Hepatocyte (in vitro differentiated cells): ENCODE measurements around the gene RGS5. TPM values are rescaled to one million over a fixed set of nuclear protein-coding genes. Genes with fewer than 3 reads are reported as not detected.

Experiments used
- DNase-seq: peaks from one replicate; pipeline ENCODE4 v3.0.0-alpha.2; 2016; ENCODE audit warnings: low spot score
- H2AFZ ChIP-seq: fragments of 200-600 bp; sonication (generic); 2 replicates; pipeline ENCODE4 v1.6.0; 2016; ENCODE audit warnings: antibody characterized with exemption, mild to moderate bottlenecking
- H3K27ac ChIP-seq: fragments of 200-600 bp; sonication (generic); 2 replicates; pipeline ENCODE4 v1.5.1; 2016; ENCODE audit warnings: mild to moderate bottlenecking
- H3K27me3 ChIP-seq: fragments of 200-600 bp; sonication (generic); 2 replicates; pipeline ENCODE4 v1.6.1; 2016
- H3K36me3 ChIP-seq: fragments of 200-600 bp; sonication (generic); replicated peaks from 2 replicates; pipeline ENCODE4 v1.5.1; 2016; ENCODE audit warnings: low read depth; ENCODE audit not compliant: insufficient read depth
- H3K4me1 ChIP-seq: fragments of 200-600 bp; sonication (generic); 2 replicates; pipeline ENCODE4 v1.5.1; 2016; ENCODE audit warnings: mild to moderate bottlenecking, moderate library complexity; ENCODE audit not compliant: insufficient read depth
- H3K4me2 ChIP-seq: fragments of 200-600 bp; sonication (generic); 2 replicates; pipeline ENCODE4 v1.6.0; 2016
- H3K4me3 ChIP-seq: fragments of 200-600 bp; sonication (generic); 2 replicates; pipeline ENCODE4 v1.5.1; 2016; ENCODE audit warnings: mild to moderate bottlenecking
- H3K79me2 ChIP-seq: fragments of 200-600 bp; sonication (generic); 2 replicates; pipeline ENCODE4 v1.6.0; 2017; ENCODE audit warnings: mild to moderate bottlenecking
- H3K9me2 ChIP-seq: fragments of 200-600 bp; sonication (generic); replicated peaks from 2 replicates; pipeline ENCODE4 v1.6.0; 2017; ENCODE audit warnings: mild to moderate bottlenecking; ENCODE audit not compliant: insufficient read depth
- H3K9me3 ChIP-seq: fragments of 200-600 bp; sonication (generic); 2 replicates; pipeline ENCODE4 v1.5.1; 2016; ENCODE audit warnings: low read depth, mild to moderate bottlenecking
- H4K20me1 ChIP-seq: fragments of 200-600 bp; sonication (generic); 2 replicates; pipeline ENCODE4 v1.6.0; 2016; ENCODE audit warnings: mild to moderate bottlenecking; ENCODE audit not compliant: insufficient read depth, poor library complexity, severe bottlenecking
- EZH2 ChIP-seq: fragments of 200-600 bp; sonication (generic); IDR thresholded peaks from 2 replicates; pipeline ENCODE4 v1.6.1; 2016; ENCODE audit warnings: antibody characterized with exemption, mild to moderate bottlenecking, borderline replicate concordance
- EZH2phosphoT487 ChIP-seq: fragments of 200-600 bp; sonication (generic); IDR thresholded peaks from one replicate; pipeline ENCODE4 v1.6.1; 2018; ENCODE audit warnings: antibody characterized with exemption, mild to moderate bottlenecking, low read depth, moderate library complexity; ENCODE audit not compliant: unreplicated experiment, severe bottlenecking
- WGBS: methylation state at CpG from one replicate; pipeline ENCODE4 v1.1.6; 2016; ENCODE audit warnings: low lambda C conversion rate; ENCODE audit errors: missing lambda C conversion rate; 5-methylcytosine and 5-hydroxymethylcytosine counted together
- polyA plus RNA-seq: library from polyadenylated mRNA; unstranded; fragments of >200 nt; fragmentation: Nextera tagmentation; extraction: Ambion mirVana; gene quantifications from 2 replicates; pipeline ENCODE4 v1.2.1, GENCODE V29; 2016
- total RNA-seq: library from RNA; depleted of rRNA; stranded (reverse); fragments of >200 nt; gene quantifications from 2 replicates; pipeline ENCODE4 v1.2.3, GENCODE V29; 2014
- TF ChIP-seq, protein P1 (sequence below): fragments of 200-600 bp; sonication (generic); IDR thresholded peaks from 2 replicates; pipeline ENCODE4 v1.5.1; 2016; ENCODE audit warnings: antibody characterized with exemption, mild to moderate bottlenecking; ENCODE audit not compliant: poor library complexity

Gene RGS5
- total and polyA plus RNA-seq, 2 experiments from 2014 or later, result 4.4 to 5.0 TPM

DNA sequence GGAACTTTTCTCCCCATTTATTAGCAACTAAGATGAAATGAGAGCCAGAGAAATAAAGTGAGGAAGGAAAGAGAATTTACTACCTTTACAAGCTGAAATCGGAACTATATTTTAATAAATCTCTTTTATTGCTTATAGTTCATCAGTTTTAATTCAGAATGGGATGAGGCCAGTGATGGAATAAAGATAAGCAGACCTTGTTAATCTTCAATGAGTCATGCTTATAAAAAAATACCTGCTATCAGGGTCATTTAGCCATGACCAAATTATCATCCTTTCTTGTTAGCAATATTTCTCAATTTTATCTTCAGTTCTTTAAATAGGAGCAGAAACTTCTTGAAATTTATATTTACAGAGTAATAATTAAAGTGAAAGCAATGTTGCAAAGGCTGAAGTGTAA, 107.5 kb downstream of the RGS5 start:
- H3K79me2 ChIP-seq, result no peaks in the 10 kb centered on the region
- H3K4me1 ChIP-seq, result no peaks in the 10 kb centered on the region
- H2AFZ ChIP-seq, result no peak overlapping the region
- no peak overlapping the region for H3K4me3 ChIP-seq
- H4K20me1 ChIP-seq, result no peaks in the 10 kb centered on the region
- no peak overlapping the region for H3K4me2 ChIP-seq
- WGBS, result 74% methylated on average over 1 of the region's 1 CpG
- no peaks in the 10 kb centered on the region for H3K9me2 ChIP-seq
- TF ChIP-seq EZH2phosphoT487 (no peak), EZH2 (no peak)
- TF ChIP-seq, protein P1, sequence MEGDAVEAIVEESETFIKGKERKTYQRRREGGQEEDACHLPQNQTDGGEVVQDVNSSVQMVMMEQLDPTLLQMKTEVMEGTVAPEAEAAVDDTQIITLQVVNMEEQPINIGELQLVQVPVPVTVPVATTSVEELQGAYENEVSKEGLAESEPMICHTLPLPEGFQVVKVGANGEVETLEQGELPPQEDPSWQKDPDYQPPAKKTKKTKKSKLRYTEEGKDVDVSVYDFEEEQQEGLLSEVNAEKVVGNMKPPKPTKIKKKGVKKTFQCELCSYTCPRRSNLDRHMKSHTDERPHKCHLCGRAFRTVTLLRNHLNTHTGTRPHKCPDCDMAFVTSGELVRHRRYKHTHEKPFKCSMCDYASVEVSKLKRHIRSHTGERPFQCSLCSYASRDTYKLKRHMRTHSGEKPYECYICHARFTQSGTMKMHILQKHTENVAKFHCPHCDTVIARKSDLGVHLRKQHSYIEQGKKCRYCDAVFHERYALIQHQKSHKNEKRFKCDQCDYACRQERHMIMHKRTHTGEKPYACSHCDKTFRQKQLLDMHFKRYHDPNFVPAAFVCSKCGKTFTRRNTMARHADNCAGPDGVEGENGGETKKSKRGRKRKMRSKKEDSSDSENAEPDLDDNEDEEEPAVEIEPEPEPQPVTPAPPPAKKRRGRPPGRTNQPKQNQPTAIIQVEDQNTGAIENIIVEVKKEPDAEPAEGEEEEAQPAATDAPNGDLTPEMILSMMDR, result no peak
- H3K36me3 ChIP-seq, result no peaks in the 10 kb centered on the region
- no peak overlapping the region for H3K27ac ChIP-seq
- no peak for DNase-seq
- H3K9me3 ChIP-seq, result no peaks in the 10 kb centered on the region
- no peaks in the 10 kb centered on the region for H3K27me3 ChIP-seq

DNA sequence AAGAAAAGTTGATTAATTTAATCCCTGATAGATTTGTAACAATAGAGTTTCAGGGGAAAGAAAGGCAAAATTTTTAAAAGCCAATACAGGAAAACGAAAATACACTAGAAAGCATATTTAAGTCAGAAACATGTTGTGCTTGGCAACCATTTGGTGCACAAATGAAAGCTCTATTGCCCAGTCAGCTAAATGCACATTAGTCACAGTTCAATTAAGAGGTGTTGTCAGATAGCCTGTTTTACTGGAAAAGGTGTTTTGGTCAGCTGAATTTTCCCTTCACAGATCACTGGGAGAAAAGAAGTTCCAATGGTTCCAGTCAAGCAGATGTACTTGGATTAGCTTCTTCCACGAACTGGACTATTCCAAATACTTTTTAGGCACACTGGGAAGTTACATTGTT, 108.1 kb downstream of the RGS5 start:
- Histone ChIP-seq H3K79me2 (no peaks in the 10 kb centered on the region), H3K27me3 (no peaks in the 10 kb centered on the region), H3K9me2 (no peaks in the 10 kb centered on the region), H3K4me2 (no peak overlapping the region), H3K36me3 (no peaks in the 10 kb centered on the region), H3K4me3 (no peak overlapping the region), H2AFZ (no peak overlapping the region), H3K27ac (no peak overlapping the region), H3K9me3 (no peaks in the 10 kb centered on the region), H4K20me1 (no peaks in the 10 kb centered on the region), H3K4me1 (no peaks in the 10 kb centered on the region)
- WGBS, result 78% methylated on average over 2 of the region's 2 CpGs
- DNase-seq, result no peak
- TF ChIP-seq, protein P1, result no peak
- TF ChIP-seq EZH2 (no peak), EZH2phosphoT487 (no peak)

DNA sequence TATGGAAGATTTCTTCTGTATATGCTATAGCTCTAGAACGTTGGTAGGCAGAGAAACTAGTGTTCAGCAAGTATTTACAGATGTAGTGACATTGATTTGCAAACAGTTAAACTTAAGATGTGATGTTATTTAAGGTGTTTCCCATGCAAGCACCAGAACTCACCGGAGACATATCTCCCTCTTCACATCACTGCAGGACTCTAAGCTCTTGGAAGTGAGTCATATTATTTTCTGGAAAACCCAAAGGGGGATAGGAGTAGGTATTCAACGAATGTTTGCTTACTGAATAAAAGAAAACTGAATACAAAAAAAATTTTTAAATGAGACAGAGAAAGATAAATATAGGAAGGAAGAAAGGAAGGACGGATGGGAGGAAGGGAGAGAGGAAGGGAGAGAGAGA, 108.5 kb downstream of the RGS5 start:
- WGBS, result 78% methylated on average over 4 of the region's 4 CpGs
- Histone ChIP-seq H3K79me2 (no peaks in the 10 kb centered on the region), H3K9me2 (no peaks in the 10 kb centered on the region), H3K27me3 (no peaks in the 10 kb centered on the region), H3K4me1 (no peaks in the 10 kb centered on the region), H4K20me1 (no peaks in the 10 kb centered on the region), H3K4me3 (no peak overlapping the region), H2AFZ (no peak overlapping the region), H3K4me2 (no peak overlapping the region), H3K36me3 (no peaks in the 10 kb centered on the region), H3K27ac (no peak overlapping the region), H3K9me3 (no peaks in the 10 kb centered on the region)
- TF ChIP-seq EZH2phosphoT487, result no peak
- TF ChIP-seq EZH2, result no peak
- TF ChIP-seq, protein P1, result no peak
- no peak for DNase-seq

DNA sequence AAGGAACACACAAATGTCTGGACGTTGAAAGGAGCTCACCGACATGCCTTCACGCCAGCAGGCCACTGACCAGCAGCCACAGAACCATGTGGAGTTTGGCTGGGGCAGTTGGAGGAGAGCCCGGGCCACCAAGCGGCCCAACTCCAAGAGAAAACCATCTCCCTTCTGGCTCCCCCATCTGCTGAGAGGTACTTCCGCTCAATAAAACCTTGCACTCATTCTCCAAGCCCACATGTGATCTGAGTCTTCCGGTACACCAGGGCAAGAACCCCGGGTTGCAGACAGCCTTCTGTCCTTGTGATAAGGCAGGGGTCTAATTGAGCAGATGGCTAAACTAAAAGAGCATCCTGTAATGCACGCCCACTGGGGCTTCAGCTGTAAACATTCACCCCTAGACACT, 109.1 kb downstream of the RGS5 start:
- DNase-seq, result no peak
- Histone ChIP-seq H3K4me3 (no peak overlapping the region), H3K27ac (no peak overlapping the region), H3K9me3 (no peaks in the 10 kb centered on the region), H4K20me1 (no peaks in the 10 kb centered on the region), H3K79me2 (no peaks in the 10 kb centered on the region), H3K36me3 (no peaks in the 10 kb centered on the region), H2AFZ (no peak overlapping the region), H3K9me2 (no peaks in the 10 kb centered on the region), H3K4me2 (no peak overlapping the region), H3K4me1 (no peaks in the 10 kb centered on the region), H3K27me3 (no peaks in the 10 kb centered on the region)
- 96% methylated on average over 9 of the region's 9 CpGs for WGBS
- TF ChIP-seq EZH2phosphoT487 (no peak), EZH2 (no peak)
- TF ChIP-seq, protein P1, result no peak
